ENCODE measurements around the gene AP5S1. TPM values are rescaled to one million over a fixed set of nuclear protein-coding genes. Genes with fewer than 3 reads are reported as not detected.

Gene AP5S1
- total and polyA plus RNA-seq, 9 of the 15 experiments (the other 6 are each of a cell fraction or from before 2014, with no cell fraction given): 2.6 to 8.8 (median 4.4) TPM

DNA sequence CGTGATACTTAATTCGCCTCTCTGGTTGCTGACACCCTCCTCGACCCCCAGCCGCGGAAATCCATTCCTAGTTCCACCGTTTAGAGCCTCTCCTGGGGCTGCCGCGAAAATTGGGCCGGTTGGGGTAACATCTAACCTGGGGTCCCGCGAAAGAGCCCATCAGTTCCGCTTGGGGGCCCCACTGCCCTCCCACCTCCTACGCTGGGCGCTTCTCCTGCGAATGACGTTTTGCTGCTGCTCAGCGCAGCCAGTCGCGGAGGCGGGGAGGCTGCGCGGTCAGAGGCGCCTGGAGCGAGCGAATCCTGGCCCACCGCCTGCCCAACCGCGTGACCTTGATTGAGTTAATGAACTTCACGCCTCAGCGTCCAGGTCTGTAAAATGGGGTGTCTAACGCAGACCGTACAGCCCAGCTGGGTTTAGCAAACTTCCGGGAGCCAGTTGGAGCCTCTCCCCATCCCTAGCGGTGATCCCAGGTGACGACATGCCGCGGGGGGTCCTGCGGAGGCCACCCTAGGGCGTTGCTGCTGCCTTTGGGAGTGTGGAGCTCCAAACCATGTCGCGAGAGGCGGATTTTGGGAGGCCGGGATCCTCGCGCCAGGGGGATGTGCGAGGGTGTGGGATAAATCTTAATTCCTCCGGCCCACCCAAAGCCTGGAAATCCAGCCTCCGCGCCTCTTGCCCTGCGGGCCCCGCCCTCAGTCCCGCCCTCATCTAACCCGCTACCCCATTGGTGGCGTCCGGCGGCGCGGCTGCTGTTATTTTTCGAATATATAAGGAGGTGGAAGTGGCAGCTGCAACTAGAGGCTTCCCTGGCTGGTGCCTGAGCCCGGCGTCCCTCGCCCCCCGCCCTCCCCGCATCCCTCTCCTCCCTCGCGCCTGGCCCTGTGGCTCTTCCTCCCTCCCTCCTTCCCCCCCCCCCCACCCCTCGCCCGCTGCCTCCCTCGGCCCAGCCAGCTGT lies 24.6 kb upstream of the AP5S1 start, which contains the start of gene CDC25B (continued):
- TF ChIP-seq NFIC (IDR thresholded peaks at IDR 0.05): peak; percentile 39
- no peak for TF ChIP-seq XRCC4 (IDR thresholded peaks at IDR 0.05; ENCODE audit: extremely low read depth, insufficient read depth, insufficient read length)
- TF ChIP-seq TEAD1 (CRISPR knock-in tag; IDR thresholded peaks at IDR 0.05): peak in 1 of 2 experiments; percentile 72; a peak in 1 of 4 replicates
- TF ChIP-seq ERF (CRISPR knock-in tag; IDR thresholded peaks at IDR 0.05): no peak
- TF ChIP-seq, protein P1, sequence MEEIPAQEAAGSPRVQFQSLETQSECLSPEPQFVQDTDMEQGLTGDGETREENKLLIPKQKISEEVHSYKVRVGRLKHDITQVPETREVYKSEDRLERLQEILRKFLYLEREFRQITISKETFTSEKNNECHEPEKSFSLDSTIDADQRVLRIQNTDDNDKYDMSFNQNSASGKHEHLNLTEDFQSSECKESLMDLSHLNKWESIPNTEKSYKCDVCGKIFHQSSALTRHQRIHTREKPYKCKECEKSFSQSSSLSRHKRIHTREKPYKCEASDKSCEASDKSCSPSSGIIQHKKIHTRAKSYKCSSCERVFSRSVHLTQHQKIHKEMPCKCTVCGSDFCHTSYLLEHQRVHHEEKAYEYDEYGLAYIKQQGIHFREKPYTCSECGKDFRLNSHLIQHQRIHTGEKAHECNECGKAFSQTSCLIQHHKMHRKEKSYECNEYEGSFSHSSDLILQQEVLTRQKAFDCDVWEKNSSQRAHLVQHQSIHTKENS (CRISPR knock-in tag; IDR thresholded peaks at IDR 0.05): no peak
- no peak for TF ChIP-seq ZNF224 (CRISPR knock-in tag; IDR thresholded peaks at IDR 0.05)
- peak; percentile 13; the same call in 1 of the 2 replicates for TF ChIP-seq ZNF121 (CRISPR knock-in tag; conservative IDR thresholded peaks at IDR 0.05)
- no peak for TF ChIP-seq ILF3 (IDR thresholded peaks at IDR 0.05; ENCODE audit: borderline replicate concordance)
- no peak for TF ChIP-seq RFX5 (IDR thresholded peaks at IDR 0.05; ENCODE audit: low read depth, low read length)
- TF ChIP-seq KDM4B (IDR thresholded peaks at IDR 0.05; ENCODE audit: borderline replicate concordance in 2 of 2, low read depth in 1 of 2): peak in 1 of 2 experiments; percentile 34; a peak in 1 of 4 replicates
- TF ChIP-seq PHF20 (IDR thresholded peaks at IDR 0.05; ENCODE audit: partially characterized antibody): peak; percentile 75
- TF ChIP-seq ZNF696 (CRISPR knock-in tag; conservative IDR thresholded peaks at IDR 0.05): no peak
- TF ChIP-seq DNMT1 (IDR thresholded peaks at IDR 0.05): no peak
- TF ChIP-seq, protein P2, sequence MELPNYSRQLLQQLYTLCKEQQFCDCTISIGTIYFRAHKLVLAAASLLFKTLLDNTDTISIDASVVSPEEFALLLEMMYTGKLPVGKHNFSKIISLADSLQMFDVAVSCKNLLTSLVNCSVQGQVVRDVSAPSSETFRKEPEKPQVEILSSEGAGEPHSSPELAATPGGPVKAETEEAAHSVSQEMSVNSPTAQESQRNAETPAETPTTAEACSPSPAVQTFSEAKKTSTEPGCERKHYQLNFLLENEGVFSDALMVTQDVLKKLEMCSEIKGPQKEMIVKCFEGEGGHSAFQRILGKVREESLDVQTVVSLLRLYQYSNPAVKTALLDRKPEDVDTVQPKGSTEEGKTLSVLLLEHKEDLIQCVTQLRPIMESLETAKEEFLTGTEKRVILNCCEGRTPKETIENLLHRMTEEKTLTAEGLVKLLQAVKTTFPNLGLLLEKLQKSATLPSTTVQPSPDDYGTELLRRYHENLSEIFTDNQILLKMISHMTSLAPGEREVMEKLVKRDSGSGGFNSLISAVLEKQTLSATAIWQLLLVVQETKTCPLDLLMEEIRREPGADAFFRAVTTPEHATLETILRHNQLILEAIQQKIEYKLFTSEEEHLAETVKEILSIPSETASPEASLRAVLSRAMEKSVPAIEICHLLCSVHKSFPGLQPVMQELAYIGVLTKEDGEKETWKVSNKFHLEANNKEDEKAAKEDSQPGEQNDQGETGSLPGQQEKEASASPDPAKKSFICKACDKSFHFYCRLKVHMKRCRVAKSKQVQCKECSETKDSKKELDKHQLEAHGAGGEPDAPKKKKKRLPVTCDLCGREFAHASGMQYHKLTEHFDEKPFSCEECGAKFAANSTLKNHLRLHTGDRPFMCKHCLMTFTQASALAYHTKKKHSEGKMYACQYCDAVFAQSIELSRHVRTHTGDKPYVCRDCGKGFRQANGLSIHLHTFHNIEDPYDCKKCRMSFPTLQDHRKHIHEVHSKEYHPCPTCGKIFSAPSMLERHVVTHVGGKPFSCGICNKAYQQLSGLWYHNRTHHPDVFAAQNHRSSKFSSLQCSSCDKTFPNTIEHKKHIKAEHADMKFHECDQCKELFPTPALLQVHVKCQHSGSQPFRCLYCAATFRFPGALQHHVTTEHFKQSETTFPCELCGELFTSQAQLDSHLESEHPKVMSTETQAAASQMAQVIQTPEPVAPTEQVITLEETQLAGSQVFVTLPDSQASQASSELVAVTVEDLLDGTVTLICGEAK (IDR thresholded peaks at IDR 0.05): 0 out of 2 replicates have a peak, but pooled peaks have one; percentile 21
- TF ChIP-seq, protein P2 (CRISPR knock-in tag; IDR thresholded peaks at IDR 0.05): peak; percentile 46; the same call in 1 of the 2 replicates
- TF ChIP-seq SMARCE1 (IDR thresholded peaks at IDR 0.05): no peak

Data from K562 (cell line).